HCT116 (cell line): ENCODE measurements around the gene VCAN. TPM values are rescaled to one million over a fixed set of nuclear protein-coding genes. Genes with fewer than 3 reads are reported as not detected.
A peak's percentile ranks its signal among the peaks of the same experiment; 100 is the strongest.

Source experiments
- ATAC-seq: fragments of 200-7000 bp; cut with Tn5 transposase; 2 replicates; pipeline ENCODE4 v1.9.1; 2020; ENCODE audit warnings: mild to moderate bottlenecking, moderate library complexity
- BruUV-seq: library from RNA; stranded (reverse); fragments of 400-500 nt; replicated peaks from 2 replicates; lab custom pipeline; 2021; lab: Mats Ljungman, UMichigan
- CTCF ChIA-PET: fragments of 300-600 bp; sonication (Branson Sonifier 250); formaldehyde crosslinking; loops from one replicate; lab custom pipeline; 2021; ENCODE audit warnings: antibody characterized with exemption; lab: Charles Lee
- POLR2A ChIA-PET: fragments of 300-600, 350-600 bp; sonication (Branson Sonifier 250); formaldehyde crosslinking; loops from one replicate; lab custom pipeline; 2021; ENCODE audit warnings: antibody characterized with exemption; lab: Charles Lee
- RAD21 ChIA-PET, 2 experiments: fragments of 300-600 bp; sonication (Branson Sonifier 250); formaldehyde crosslinking; loops; one replicate each; lab custom pipeline; 2023; ENCODE audit warnings: low total read pairs in 2 of 2; ENCODE audit not compliant: uncharacterized antibody in 2 of 2, unreplicated experiment in 2 of 2, low non-redundant PET in 1 of 2; lab: Charles Lee
- DNase-seq: peaks from one replicate; pipeline ENCODE4 v3.0.0-alpha.2; 2010; ENCODE audit warnings: low read depth, low spot score
- H2AFZ ChIP-seq: fragments of 200-600 bp; shearing (Covaris generic), sonication (generic); 2 replicates; pipeline ENCODE4 v1.6.1; 2017; ENCODE audit warnings: low read depth, mixed run types, mixed read lengths, antibody characterized with exemption, low read length; ENCODE audit not compliant: poor library complexity, severe bottlenecking
- H3K27ac ChIP-seq: 2 replicates; pipeline ENCODE4 v1.5.1; 2012; ENCODE audit warnings: low read depth, low read length
- H3K27me3 ChIP-seq: fragments of 200-600 bp; sonication (generic); 2 replicates; pipeline ENCODE4 v1.6.1; 2016; ENCODE audit warnings: mixed run types, low read length, mixed read lengths; ENCODE audit not compliant: insufficient read depth
- H3K36me3 ChIP-seq, 2 experiments: fragments of 200-500 bp in 1 of 2; fragments of 200-600 bp in 1 of 2; sonication (Bioruptor generic) in 1 of 2; sonication (generic) in 1 of 2; 2 replicates each; pipeline versions ENCODE4 v1.5.1 to v1.6.1; 2014 to 2016; ENCODE audit warnings: low read length in 2 of 2, inconsistent platforms in 1 of 2, mixed read lengths in 1 of 2, mixed run types in 1 of 2; ENCODE audit not compliant: insufficient read depth in 2 of 2, control insufficient read depth in 1 of 2
- H3K4me1 ChIP-seq, 2 experiments: fragments of 200-600 bp in 1 of 2; sonication (generic) in 1 of 2; 2 replicates each; pipeline versions ENCODE4 v1.5.1 to v1.6.1; 2012 to 2017; ENCODE audit warnings: low read length in 2 of 2, inconsistent platforms in 1 of 2, mild to moderate bottlenecking in 1 of 2, mixed read lengths in 1 of 2, mixed run types in 1 of 2, moderate library complexity in 1 of 2; ENCODE audit not compliant: insufficient read depth in 2 of 2, control insufficient read depth in 1 of 2
- H3K4me2 ChIP-seq: fragments of 200-600 bp; sonication (generic); 2 replicates; pipeline ENCODE4 v1.6.1; 2017; ENCODE audit warnings: mixed run types, low read length, mixed read lengths
- H3K4me3 ChIP-seq, 2 experiments: fragments of 200-600 bp in 1 of 2; sonication (generic) in 1 of 2; replicated peaks in 1 of 2; 2 replicates each; pipeline ENCODE4 v1.5.1; 2011 to 2016; ENCODE audit warnings: low read length in 2 of 2, control low read depth in 1 of 2, low read depth in 1 of 2, mild to moderate bottlenecking in 1 of 2, mixed read lengths in 1 of 2, mixed run types in 1 of 2
- H3K79me2 ChIP-seq: fragments of 200-600 bp; sonication (generic); 2 replicates; pipeline ENCODE4 v1.6.1; 2017; ENCODE audit warnings: mild to moderate bottlenecking, mixed run types, low read length, moderate library complexity, mixed read lengths; ENCODE audit not compliant: insufficient read depth
- H3K9ac ChIP-seq: fragments of 200-600 bp; sonication (generic); 2 replicates; pipeline ENCODE4 v1.6.1; 2016; ENCODE audit warnings: low read length, mixed read lengths
- H3K9me2 ChIP-seq: fragments of 200-600 bp; sonication (generic), shearing (Covaris generic); 2 replicates; pipeline ENCODE4 v1.6.1; 2017; ENCODE audit warnings: mixed run types, mild to moderate bottlenecking, moderate library complexity; ENCODE audit not compliant: insufficient read depth
- H3K9me3 ChIP-seq, 2 experiments: fragments of 200-500 bp in 1 of 2; fragments of 200-600 bp in 1 of 2; sonication (Bioruptor generic) in 1 of 2; sonication (generic) in 1 of 2; 2 replicates each; pipeline ENCODE4 v1.6.1; 2014 to 2017; ENCODE audit warnings: low read length in 2 of 2, mixed read lengths in 2 of 2, inconsistent platforms in 1 of 2, low read depth in 1 of 2, mild to moderate bottlenecking in 1 of 2, mixed run types in 1 of 2, moderate library complexity in 1 of 2; ENCODE audit not compliant: control insufficient read depth in 1 of 2, insufficient read depth in 1 of 2
- H4K20me1 ChIP-seq: fragments of 200-600 bp; sonication (generic), shearing (Covaris generic); 2 replicates; pipeline ENCODE4 v1.6.1; 2017; ENCODE audit warnings: mixed run types, mild to moderate bottlenecking, moderate library complexity; ENCODE audit not compliant: insufficient read depth
- CBX3 ChIP-seq: IDR thresholded peaks from 2 replicates; pipeline ENCODE4 v1.6.1; 2012; ENCODE audit warnings: low read depth
- CEBPB ChIP-seq: IDR thresholded peaks from 2 replicates; pipeline ENCODE4 v1.6.1; 2012; ENCODE audit warnings: low read depth
- CTCF ChIP-seq, 3 experiments: fragments of 200-600 bp in 1 of 3; sonication (generic) in 1 of 3; IDR thresholded peaks in 2 of 3; conservative IDR thresholded peaks in 1 of 3; 2 replicates each; pipeline ENCODE4 v1.5.1; 2012 to 2017; ENCODE audit warnings: low read depth in 2 of 3, low read length in 2 of 3, antibody characterized with exemption in 1 of 3, borderline replicate concordance in 1 of 3, control low read depth in 1 of 3, mild to moderate bottlenecking in 1 of 3, mixed read lengths in 1 of 3, mixed run types in 1 of 3, moderate library complexity in 1 of 3; ENCODE audit not compliant: insufficient read depth in 1 of 3
- EGR1 ChIP-seq: IDR thresholded peaks from 2 replicates; pipeline ENCODE4 v1.6.1; 2012; ENCODE audit warnings: low read depth
- ELF1 ChIP-seq: IDR thresholded peaks from 2 replicates; pipeline ENCODE4 v1.6.1; 2012; ENCODE audit warnings: low read depth, borderline replicate concordance
- EZH2 ChIP-seq: fragments of 200-600 bp; sonication (generic); IDR thresholded peaks from 2 replicates; pipeline ENCODE4 v1.6.1; 2017; ENCODE audit warnings: antibody characterized with exemption, mixed run types
- EZH2phosphoT487 ChIP-seq: fragments of 200-600 bp; IDR thresholded peaks from 2 replicates; pipeline ENCODE4 v1.6.1; 2018; ENCODE audit warnings: antibody characterized with exemption, borderline replicate concordance
- FOSL1 ChIP-seq: IDR thresholded peaks from 2 replicates; pipeline ENCODE4 v1.6.1; 2012; ENCODE audit warnings: low read depth
- JUND ChIP-seq: IDR thresholded peaks from 2 replicates; pipeline ENCODE4 v1.6.1; 2012
- POLR2AphosphoS5 ChIP-seq: IDR thresholded peaks from 2 replicates; pipeline ENCODE4 v1.6.1; 2011; ENCODE audit warnings: mild to moderate bottlenecking, low read depth, low read length, moderate library complexity
- RAD21 ChIP-seq: IDR thresholded peaks from 2 replicates; pipeline ENCODE4 v1.6.1; 2012; ENCODE audit warnings: low read depth, mild to moderate bottlenecking
- SIN3A ChIP-seq: IDR thresholded peaks from 2 replicates; pipeline ENCODE4 v1.6.1; 2012; ENCODE audit warnings: low read depth
- SP1 ChIP-seq: IDR thresholded peaks from 2 replicates; pipeline ENCODE4 v1.6.1; 2012; ENCODE audit warnings: low read depth
- TCF7L2 ChIP-seq: IDR thresholded peaks from 2 replicates; pipeline ENCODE4 v1.7.0; 2011; ENCODE audit warnings: borderline replicate concordance, inconsistent platforms; ENCODE audit not compliant: insufficient read depth, insufficient read length; ENCODE audit errors: extremely low read depth
- ZFX ChIP-seq: fragments of 450-650 bp; IDR thresholded peaks from 2 replicates; pipeline ENCODE4 v1.6.1; 2017
- ZNF274 ChIP-seq: fragments of 200-500 bp; sonication (Bioruptor generic); IDR thresholded peaks from 2 replicates; pipeline ENCODE4 v1.6.1; 2014; ENCODE audit warnings: mild to moderate bottlenecking, low read depth, low read length, inconsistent platforms
- intact Hi-C: fragments of 100-400 bp; cut with micrococcal nuclease; formaldehyde crosslinking; loops from 2 replicates; pipeline ENCODE4 v1.10.0; 2022
- total RNA-seq: library from RNA; stranded (reverse); gene quantifications from one replicate; pipeline ENCODE4 v1.2.1, GENCODE V29; 2021; ENCODE audit not compliant: unreplicated experiment
- TF ChIP-seq, protein P1 (sequence below): IDR thresholded peaks from 2 replicates; pipeline ENCODE4 v1.6.1; 2011; ENCODE audit warnings: mild to moderate bottlenecking, low read length, moderate library complexity; ENCODE audit not compliant: insufficient replicate concordance; ENCODE audit errors: extremely low read depth
- TF ChIP-seq, protein P2 (sequence below): IDR thresholded peaks from 2 replicates; pipeline ENCODE4 v1.6.1; 2012
- TF ChIP-seq, protein P3 (sequence below): IDR thresholded peaks from 2 replicates; pipeline ENCODE4 v1.6.1; 2012; ENCODE audit warnings: low read depth

Gene VCAN
- total RNA-seq, 1 experiment from 2014 or later = 49.9 TPM

GRCh38 chr5:83474161-83474796 is 2.7 kb downstream of the VCAN start:
- H3K4me2 ChIP-seq = peak overlapping the region; percentile 80

More at GRCh38 chr5:83474161-83474796, 2.7 kb downstream of the VCAN start:
- ATAC-seq (peak; percentile 69), DNase-seq (peak; percentile 67)
- Histone ChIP-seq H3K9me2 (no peaks in the 10 kb centered on the region), H3K4me1 (peaks cover 13 to 40% of the 10 kb centered on the region in 2 experiments)
- TSS peak; percentile 88 for BruUV-seq
- peak; percentile 49; the same call in 1 of the 2 replicates for TF ChIP-seq POLR2AphosphoS5
- TF ChIP-seq EZH2 = no peak
- peak; percentile 14 for TF ChIP-seq TCF7L2
- peak; percentile 63; the same call in 1 of the 2 replicates for TF ChIP-seq EGR1
- TF ChIP-seq, protein P1, sequence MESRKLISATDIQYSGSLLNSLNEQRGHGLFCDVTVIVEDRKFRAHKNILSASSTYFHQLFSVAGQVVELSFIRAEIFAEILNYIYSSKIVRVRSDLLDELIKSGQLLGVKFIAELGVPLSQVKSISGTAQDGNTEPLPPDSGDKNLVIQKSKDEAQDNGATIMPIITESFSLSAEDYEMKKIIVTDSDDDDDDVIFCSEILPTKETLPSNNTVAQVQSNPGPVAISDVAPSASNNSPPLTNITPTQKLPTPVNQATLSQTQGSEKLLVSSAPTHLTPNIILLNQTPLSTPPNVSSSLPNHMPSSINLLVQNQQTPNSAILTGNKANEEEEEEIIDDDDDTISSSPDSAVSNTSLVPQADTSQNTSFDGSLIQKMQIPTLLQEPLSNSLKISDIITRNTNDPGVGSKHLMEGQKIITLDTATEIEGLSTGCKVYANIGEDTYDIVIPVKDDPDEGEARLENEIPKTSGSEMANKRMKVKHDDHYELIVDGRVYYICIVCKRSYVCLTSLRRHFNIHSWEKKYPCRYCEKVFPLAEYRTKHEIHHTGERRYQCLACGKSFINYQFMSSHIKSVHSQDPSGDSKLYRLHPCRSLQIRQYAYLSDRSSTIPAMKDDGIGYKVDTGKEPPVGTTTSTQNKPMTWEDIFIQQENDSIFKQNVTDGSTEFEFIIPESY = no peak
- no peak for TF ChIP-seq FOSL1
- TF ChIP-seq SP1 = no peak; the same call in 1 of the 2 replicates
- no peak for TF ChIP-seq RAD21
- TF ChIP-seq ELF1 = no peak
- no peak for TF ChIP-seq EZH2phosphoT487
- TF ChIP-seq JUND = no peak
- no peak for TF ChIP-seq CEBPB
- TF ChIP-seq CBX3 = peak; percentile 43; the same call in 1 of the 2 replicates
- TF ChIP-seq, protein P2, sequence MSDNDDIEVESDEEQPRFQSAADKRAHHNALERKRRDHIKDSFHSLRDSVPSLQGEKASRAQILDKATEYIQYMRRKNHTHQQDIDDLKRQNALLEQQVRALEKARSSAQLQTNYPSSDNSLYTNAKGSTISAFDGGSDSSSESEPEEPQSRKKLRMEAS = peak; percentile 90
- TF ChIP-seq ZFX = no peak
- TF ChIP-seq, protein P3, sequence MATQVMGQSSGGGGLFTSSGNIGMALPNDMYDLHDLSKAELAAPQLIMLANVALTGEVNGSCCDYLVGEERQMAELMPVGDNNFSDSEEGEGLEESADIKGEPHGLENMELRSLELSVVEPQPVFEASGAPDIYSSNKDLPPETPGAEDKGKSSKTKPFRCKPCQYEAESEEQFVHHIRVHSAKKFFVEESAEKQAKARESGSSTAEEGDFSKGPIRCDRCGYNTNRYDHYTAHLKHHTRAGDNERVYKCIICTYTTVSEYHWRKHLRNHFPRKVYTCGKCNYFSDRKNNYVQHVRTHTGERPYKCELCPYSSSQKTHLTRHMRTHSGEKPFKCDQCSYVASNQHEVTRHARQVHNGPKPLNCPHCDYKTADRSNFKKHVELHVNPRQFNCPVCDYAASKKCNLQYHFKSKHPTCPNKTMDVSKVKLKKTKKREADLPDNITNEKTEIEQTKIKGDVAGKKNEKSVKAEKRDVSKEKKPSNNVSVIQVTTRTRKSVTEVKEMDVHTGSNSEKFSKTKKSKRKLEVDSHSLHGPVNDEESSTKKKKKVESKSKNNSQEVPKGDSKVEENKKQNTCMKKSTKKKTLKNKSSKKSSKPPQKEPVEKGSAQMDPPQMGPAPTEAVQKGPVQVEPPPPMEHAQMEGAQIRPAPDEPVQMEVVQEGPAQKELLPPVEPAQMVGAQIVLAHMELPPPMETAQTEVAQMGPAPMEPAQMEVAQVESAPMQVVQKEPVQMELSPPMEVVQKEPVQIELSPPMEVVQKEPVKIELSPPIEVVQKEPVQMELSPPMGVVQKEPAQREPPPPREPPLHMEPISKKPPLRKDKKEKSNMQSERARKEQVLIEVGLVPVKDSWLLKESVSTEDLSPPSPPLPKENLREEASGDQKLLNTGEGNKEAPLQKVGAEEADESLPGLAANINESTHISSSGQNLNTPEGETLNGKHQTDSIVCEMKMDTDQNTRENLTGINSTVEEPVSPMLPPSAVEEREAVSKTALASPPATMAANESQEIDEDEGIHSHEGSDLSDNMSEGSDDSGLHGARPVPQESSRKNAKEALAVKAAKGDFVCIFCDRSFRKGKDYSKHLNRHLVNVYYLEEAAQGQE = no peak
- no peak for TF ChIP-seq ZNF274
- TF ChIP-seq CTCF (IDR thresholded peaks at IDR 0.05 in 2 of 3, conservative IDR thresholded peaks at IDR 0.05 in 1 of 3; ENCODE audit: borderline replicate concordance in 1 of 3, insufficient read depth in 1 of 3, low read depth in 2 of 3, low read length in 2 of 3) = no peak
- TF ChIP-seq SIN3A = no peak
- TF ChIP-seq, all 23 proteins: peak for 5
- POLR2A ChIA-PET = interaction anchor here (1.1 kb wide), 1 partner anchor 506 kb away, joined by 4 read pairs; no protein-coding TSS in a partner anchor
- Histone ChIP-seq H3K4me3 (peak overlapping the region; percentile 55 to 62), H2AFZ (peak overlapping the region; percentile 29), H3K36me3 (no peaks in the 10 kb centered on the region), H3K9ac (peak overlapping the region; percentile 61), H3K79me2 (peaks cover 25% of the 10 kb centered on the region), H4K20me1 (no peaks in the 10 kb centered on the region), H3K9me3 (no peaks in the 10 kb centered on the region), H3K27me3 (no peaks in the 10 kb centered on the region), H3K27ac (peak overlapping the region; percentile 63)
- CTCF ChIA-PET = interaction anchor here (1.0 kb wide), 1 partner anchor 1109 kb away, joined by 7 read pairs; no protein-coding TSS in a partner anchor
- intact Hi-C loops = loop anchor here (2.0 to 5.0 kb wide), 3 partner anchors 88 to 497 kb away; partner anchors contain the start of genes TMEM167A and XRCC4
- RAD21 ChIA-PET = interaction anchor here in 1 of 2 experiments (1.0 kb wide), 1 partner anchor 1117 kb away, joined by 3 read pairs; no protein-coding TSS in a partner anchor
